ENCODE data around the gene SMG9. TPM values are rescaled to one million over a fixed set of nuclear protein-coding genes. Genes with fewer than 3 reads are reported as not detected.

The SMG9 gene
- total RNA-seq, 1 experiment from 2014 or later: 15.9 TPM

DNA sequence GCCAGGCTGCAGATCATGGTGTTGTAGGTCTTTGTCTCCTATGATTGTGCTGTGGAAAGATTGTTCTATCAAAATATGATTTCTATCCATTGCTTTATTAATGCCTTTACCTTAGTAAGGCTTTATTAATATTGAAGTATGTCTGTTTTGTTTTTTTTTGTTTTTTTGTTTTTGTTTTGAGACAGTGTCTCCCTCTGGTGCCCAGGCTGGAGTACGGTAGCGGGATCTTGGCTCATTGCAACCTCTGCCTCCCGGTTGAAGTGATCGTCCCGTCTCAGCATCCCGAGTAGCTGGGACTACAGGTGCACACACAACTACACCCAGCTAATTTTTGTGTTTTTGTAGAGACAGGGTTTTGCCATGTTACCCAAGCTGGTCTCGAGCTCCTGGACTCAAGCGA is 31.2 kb downstream of the SMG9 start:
- DNase-seq (ENCODE audit: low spot score): no peak

DNA sequence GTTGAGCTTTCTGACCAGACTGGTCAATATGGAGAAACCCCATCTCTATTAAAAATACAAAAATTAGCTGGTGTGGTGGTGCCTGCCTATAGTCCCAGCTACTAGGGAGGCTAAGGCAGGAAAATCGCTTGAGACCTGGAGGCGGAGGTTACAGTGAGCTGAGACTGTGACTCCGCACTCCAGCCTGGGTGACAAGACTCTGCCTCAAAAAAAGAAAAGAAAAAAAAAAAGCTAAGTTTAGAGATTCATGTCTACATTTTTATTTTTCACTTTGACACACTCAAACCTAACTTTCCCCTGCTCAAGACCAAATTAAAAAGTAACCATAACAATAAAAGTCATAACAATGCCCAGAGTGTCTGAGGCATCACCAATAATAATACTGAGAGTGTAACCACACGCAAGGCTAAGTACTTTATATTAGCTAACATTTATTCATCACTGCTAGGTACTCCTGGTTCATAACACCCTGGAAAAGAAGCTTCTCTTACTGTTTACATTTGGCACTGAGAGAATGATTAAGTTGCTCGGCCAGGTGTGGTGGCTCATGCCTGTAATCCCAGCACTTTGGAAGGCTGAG is 33.2 kb downstream of the SMG9 start:
- DNase-seq (ENCODE audit: low spot score): no peak

DNA sequence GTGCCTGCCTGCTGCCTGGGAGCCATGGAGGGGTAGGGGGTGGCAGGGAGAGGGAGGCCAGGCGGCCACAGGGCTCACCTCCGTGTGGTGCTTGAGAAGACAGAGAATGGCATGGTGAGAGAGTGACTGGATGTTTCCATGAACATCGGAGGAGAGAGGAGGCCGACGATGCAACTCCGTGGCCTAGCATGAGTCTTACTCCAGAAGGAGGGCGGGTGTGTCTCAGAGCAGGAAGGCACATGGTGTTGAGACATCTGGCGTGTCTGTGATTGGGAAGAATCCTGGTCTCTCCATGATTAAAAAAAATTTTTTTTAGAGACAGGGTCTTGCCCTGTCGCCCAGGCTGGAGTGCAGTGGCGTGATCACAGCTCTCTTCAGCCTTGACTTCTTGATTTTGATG is 33.8 kb downstream of the SMG9 start:
- no peak for DNase-seq (ENCODE audit: low spot score)

DNA sequence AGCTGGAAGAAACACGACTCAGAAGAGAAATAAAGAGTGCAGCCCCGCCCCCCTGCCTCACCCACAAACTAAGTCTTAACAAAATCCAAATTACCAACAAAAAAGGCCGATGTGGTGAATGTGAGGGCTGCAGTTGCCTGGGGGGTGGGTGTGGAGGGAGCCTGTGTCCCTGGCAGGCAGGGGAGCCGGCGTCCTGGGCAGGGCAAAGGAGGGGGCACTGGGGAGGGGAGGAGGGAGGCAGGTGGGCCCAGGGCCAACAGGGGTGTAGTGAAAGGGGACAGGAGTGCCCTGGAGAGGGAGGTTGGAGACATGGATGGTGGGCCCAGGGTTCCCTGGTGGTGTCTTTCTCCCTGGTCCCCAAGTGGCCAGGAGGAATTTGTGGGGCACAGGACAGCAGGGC is 34.8 kb downstream of the SMG9 start:
- no peak for DNase-seq (ENCODE audit: low spot score)

DNA sequence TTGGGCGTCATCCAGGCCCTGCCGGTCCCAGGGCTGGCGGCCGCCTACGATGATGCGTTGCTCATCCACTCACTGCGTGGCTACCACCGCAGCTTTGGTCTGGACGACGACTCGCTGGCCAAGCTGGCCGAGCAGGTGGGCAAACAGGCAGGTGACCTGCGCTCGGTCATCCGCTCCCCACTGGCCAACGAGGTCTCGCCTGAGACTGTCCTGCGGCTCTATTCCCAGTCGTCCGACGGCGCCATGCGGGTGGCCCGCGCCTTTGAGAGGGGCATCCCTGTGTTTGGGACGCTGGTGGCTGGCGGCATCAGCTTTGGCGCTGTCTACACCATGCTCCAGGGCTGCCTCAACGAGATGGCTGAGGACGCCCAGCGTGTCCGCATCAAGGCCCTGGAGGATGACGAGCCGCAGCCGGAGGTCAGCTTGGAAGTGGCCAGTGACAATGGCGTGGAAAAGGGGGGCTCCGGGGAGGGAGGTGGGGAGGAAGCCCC is 35.3 kb downstream of the SMG9 start:
- DNase-seq (ENCODE audit: low spot score): no peak

DNA sequence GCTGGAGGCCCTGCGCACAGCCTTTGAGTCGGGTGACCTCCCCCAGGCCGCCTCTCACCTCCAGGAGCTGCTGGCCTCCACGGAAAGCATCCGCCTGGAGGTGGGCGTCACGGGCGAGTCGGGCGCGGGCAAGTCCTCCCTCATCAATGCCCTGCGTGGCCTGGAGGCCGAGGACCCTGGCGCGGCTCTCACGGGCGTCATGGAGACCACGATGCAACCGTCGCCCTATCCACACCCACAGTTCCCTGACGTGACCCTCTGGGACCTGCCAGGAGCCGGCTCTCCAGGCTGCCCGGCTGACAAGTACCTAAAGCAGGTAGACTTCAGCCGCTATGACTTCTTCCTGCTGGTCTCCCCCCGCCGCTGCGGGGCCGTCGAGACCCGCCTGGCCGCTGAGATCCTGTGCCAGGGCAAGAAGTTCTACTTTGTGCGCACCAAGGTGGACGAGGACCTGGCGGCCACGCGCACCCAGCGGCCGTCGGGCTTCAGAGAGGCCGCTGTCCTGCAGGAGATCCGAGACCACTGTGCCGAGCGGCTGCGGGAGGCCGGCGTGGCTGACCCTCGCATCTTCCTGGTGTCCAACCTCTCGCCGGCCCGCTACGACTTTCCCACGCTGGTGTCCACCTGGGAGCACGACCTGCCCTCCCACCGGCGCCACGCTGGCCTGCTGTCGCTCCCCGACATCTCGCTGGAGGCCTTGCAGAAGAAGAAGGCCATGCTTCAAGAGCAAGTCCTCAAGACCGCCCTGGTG is 36.0 kb downstream of the SMG9 start:
- DNase-seq (ENCODE audit: low spot score): no peak

DNA sequence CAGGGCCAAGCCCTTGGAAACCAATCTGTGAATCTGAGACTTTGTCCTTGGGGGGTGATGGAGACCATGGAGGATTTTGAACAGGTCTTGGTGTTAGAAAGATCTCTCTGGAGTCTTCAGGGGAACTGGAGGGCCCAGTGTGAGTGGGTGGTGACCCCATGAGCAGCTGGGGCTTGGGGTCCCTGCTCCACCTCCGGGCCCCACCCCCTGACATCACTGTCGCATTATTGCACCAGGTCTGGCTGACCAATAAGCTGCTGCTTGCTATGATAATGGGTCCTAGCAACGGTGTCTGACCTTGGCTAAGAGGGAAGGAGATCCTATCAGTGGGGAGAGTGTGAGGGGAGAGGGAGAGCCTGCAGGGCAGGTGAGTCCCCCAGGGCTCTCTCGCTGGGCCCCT is 39.0 kb downstream of the SMG9 start, which contains the start of gene IRGC:
Gene IRGC (plus strand): TSS at position 301 of the 400 bp plus-strand sequence. CDS start 2,483 bp downstream, outside the sequence.
- DNase-seq (ENCODE audit: low spot score): no peak

DNA sequence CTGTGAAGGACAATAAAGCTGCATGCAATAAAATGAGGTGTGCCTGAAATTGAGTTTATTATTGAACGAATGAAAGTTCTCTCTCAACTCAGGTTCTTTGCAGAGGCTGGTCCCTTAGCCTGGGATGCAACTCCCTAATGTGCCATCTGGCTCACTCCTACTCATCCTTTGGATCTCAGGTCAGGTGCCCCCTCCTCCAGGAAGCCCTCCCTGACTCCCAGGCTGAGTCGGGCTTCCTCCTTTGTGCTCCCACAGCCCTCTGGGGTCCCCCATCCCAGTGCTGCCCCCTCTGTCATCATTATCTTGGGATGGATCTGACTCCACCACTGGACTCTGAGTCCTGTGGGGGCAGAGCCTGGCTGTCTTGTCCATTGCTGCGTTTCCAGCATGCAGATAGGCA is 41.6 kb downstream of the SMG9 start:
- no peak for DNase-seq (ENCODE audit: low spot score)

DNA sequence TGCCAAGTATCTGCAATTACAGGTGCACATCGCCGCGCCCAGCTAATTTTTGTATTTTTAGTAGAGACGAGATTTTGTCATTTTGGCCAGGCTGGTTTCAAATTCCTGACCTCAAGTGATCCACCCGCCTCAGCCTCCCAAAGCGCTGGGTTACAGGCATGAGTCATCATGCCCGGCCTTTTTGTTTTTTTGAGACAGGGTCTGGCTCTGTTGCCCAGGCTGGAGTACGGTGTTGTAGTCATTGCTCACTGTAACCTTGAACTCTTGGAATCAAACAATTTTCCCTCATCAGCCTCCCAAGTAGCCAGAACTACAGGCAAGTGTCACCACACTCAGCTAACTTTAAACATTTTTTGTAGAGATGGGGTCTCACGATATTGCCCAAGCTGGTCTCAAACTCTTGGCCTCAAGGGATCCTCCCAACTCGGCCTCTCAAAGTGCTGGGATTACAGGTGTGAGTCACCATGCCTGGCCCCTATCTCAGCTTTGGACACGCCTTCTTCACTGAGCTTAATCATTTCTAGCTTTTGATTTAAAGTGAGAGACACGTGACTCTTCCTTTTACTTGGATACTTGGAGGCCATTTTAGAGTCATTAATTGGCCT is 42.9 kb downstream of the SMG9 start:
- DNase-seq (ENCODE audit: low spot score): peak; percentile 59

DNA sequence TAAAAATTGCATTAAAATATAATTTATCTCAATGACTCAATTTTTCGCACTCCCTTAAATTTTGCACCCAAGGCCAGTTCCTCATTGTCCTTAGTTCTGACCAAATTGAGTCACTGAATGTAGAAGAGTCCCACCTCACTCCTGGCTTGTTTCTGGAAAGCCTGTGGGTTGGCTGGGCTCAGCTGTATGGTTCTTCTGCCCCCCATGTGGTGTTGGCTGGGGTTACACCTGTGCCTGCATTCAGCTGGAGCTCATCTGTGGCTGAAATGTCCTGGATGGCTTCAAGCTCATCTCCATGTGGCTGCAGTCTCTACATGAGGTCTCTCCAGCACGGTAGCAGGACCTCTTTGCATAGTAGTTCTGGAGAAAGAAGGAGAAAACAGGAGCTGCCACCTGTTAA is 46.0 kb downstream of the SMG9 start:
- no peak for DNase-seq (ENCODE audit: low spot score)

DNA sequence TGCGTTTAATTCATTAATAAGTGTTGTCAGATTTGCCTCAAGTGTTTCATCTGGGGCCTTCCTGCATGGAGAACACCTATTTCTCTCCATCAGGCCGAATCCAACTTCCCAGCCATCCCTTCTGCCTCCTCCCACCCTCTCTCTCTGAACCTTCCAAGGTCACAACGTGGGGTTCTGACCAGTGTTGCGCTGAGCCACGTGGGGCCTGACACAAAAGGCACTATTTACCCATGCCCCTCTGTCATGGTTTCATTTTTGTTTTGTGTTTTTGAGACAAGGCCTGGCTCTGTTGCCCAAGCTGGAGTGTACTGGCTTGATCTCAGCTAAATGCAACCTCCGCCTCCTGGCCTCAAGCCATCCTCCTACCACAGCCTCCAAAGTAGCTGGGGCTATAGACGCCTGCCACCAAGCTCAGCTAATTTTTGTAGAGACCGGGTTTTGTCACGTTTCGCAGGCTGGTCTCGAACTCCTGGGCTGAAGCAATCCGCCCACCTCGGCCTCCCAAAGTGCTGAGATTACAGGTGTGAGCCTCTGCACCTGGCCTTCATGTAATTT is 47.5 kb downstream of the SMG9 start:
- no peak for DNase-seq (ENCODE audit: low spot score)

DNA sequence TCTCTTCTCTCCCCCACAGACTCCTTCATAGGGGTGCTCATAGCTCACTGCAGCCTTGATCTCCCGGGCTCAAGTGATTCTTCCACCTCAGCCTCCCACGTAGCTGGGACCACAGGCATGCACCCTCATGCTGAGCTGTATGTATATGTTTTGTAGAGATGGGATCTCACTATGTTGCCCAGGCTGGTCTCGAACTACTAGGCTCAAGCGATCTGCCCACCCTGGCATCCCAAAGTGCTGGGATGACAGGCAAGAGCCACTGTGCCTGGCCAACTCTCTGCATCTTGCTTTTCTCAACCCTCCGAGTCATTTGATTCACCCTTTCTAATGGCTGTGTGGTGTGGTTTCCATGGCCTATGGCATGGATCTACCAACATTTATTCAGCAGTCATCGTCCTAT is 49.0 kb downstream of the SMG9 start:
- DNase-seq (ENCODE audit: low spot score): no peak

DNA sequence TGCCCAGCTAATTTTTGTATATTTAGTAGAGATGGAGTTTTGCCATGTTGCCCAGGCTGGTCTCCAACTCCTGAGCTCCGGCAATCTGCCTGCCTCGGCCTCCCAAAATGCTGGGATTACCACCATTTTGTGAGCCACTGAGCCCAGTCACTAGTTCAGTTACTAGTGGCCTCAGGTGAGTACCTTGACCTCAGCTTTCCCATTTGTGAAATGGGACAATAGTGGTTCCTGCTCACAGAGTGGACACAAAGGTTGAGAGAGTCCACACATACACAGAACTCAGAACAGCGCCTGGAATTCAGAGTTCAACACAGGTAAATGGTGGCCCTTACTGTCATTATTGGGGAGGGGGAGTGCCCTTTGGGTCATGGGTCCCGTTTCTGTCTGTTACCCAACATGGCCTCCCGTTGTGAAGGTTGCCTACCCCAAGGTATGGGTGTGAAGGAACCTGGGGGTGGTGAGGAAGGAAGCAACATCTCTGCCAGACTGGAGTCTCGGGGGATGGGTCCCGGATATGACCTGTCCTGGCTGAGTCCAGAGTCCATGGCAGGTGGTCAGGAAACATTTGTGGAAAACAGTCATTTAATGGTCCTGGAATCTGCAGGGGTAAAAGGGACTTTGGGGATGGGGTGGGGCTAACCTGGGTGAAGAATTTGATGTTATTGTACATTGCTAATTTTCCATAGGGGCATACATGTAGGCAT is 50.6 kb downstream of the SMG9 start:
- no peak for DNase-seq (ENCODE audit: low spot score)

DNA sequence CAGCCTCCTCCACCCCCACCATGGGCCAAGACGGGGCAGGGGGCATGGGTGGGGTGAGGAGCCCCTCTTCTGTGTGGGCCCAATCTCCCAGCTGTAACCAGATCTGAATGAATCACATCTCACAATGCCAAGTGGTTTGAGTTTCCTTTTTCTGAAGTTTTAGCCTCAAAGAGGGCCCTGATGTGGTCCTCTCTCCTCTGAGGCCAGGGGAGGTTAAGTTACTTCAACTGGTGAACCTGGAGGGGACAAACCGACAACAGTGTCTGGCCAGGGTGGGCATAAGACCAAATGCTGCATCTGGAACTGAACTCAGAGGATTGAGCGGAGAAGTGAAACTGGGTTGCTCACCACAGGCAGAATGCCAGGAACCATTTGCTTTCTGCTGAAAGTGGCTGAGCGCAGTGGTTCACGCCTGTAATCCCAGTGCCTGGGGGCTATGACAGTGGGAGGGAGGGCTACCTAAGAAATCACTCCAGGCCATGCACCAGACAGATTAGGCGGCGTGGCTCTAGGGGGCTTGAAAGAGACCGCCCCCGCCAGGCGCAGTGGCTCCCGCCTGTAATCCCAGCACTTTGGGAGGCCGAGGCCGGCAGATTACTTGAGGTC is 54.3 kb downstream of the SMG9 start:
- peak; percentile 75 for DNase-seq (ENCODE audit: low spot score)

DNA sequence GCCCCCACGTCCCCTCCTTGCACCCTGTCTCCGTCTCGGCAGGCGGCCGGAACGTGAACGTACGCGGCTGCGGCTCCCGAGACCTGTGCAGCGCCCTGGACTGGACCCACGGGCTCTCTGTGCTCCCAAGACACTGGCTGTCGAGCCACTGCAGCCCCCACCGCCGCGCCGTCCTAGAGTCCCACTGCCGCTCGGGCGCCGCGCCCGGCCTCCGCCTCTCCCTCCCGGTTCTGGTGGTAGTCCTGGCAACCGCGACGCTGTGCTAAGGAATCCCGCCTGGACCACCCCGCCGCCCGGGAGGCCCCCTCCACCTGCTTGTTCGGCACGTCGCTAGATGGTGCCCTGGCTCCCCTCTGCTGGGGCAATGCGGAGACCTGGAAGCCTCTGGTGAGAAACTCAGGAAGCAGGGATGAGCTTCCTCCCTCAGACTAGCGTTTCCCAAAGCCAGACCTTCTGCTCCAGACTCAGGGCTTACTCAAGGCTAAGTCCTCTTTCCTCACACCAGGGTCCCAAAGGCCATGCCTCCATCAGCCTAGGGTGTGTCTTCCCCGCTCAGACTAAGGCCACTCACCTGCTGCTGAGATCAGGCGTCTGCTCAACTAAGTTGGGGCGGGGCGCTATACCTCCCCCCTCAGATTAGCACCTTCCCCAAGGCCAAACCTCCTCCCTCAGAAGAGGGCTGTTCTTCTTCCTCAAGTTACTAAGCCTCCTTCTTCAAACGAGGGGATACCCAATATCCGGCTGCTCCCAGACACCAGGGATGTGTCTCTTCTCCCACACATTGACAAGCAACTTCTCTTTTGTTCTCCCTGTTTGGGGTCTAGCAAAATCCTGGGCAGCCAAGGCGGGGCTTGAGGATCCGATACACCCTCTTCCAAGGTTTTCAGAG is 55.0 kb downstream of the SMG9 start:
- no peak for DNase-seq (ENCODE audit: low spot score)

DNA sequence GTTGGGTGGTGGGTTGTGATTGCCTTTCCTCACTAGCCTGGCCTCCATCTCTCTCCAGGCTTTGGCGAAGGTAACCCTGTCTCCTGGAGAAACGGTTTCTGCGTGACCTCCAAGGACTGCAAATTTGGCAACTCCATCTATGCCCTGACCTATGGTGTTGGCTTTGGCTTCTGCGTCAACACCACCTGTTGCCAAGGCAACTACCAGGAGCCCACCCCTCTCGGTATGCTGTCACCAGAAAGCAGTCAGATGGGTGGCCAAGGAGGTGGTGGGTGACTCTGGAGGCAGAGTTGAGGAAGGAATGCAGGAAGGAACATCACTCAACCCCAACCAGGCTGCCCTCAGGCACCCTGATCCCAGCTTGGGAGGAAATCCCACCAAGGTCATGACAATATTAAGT is 57.5 kb downstream of the SMG9 start:
- DNase-seq (ENCODE audit: low spot score): no peak

DNA sequence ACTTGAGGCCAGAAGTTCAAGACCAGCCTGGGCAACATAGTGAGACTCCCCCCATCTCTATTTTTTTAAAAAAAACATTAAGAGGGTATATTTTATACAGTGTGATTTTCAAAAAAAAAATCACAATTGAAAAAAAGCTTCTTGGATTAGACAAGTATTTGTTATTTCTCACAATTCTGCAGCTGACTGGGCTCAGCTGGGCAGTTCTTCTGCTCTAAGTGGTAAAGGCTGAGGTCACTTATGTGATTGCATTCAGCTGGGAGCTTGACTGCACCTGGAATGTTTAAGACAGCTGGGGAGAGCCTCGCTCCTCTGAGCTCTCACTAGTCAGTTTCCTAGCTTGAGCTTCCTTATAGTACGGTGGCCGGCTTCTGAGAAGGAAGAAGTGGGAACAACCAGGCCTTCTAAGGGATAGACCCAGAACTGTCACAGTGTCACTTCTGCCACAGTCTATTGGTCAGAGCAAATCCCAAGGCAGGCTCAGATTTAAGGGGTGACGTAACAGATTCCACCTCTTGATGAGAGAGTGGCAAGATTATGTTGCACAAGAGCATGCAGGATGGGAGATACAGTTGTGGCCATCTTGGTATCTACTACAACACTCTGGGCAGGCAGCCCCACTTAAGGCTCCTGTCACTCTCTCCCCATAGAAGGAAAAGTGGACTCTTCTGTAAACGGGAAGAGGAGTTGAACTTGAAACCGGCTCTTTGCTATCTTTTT is 58.6 kb downstream of the SMG9 start:
- DNase-seq (ENCODE audit: low spot score): no peak

DNA sequence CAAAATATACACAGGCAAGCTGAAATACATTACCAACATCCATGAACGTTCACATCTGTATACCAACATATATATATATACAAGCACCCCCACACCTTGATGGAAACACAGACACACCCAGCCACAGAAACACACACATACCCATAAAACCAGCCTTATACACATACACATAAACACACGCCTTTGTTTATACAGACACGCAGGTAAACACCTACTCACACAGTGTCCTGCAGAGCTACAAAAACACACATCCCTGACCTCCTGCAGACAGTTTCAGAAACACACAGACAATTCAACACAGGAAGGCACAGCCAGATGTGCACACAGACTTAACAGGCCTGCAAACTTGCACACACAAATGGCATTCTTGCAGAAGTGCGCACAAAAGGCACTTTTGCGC is 60.2 kb downstream of the SMG9 start:
- no peak for DNase-seq (ENCODE audit: low spot score)

DNA sequence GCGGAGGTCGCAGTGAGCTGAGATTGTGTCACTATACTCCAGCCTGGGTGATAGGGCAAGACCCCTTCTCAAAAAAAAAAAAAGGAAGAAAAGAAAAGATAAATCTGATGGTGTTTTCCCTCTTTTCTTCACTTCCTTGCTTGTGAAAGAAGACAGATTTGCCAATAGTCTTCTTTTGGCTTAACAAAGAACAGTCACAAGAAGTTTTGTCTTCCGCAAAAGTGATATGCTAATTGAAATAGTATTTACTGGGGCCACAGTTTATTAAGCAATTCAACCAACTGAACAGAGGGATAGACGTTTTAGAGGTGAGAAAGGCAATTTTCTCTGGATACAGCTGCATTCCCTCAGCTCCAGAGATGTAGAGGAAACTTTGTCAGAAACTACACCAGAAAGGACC is 61.9 kb downstream of the SMG9 start:
- no peak for DNase-seq (ENCODE audit: low spot score)

DNA sequence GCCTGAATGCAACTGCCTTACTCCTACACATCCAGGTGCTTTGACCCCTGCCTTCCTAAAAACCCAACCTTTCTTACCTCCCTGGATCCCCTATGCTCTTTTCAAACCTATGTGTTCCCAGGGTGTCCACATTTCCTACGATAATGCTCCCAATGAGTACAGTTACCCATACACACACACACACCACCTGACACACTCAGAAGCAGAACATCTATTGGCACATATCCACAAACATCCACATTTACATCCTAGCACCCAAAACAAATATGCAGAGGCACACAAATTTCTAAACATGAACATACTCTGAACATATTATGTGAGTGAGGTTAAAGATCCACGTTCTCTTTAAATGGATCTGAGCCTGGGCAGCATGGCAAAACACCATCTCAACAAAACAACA is 62.4 kb downstream of the SMG9 start:
- no peak for DNase-seq (ENCODE audit: low spot score)

Measured in A172 (cell line).